ENCODE results near the gene HEPN1.

GRCh38 chr11:124938970-124939369 lies 19.9 kb downstream of the HEPN1 start:
- TF ChIP-seq CTCF (IDR thresholded peaks at IDR 0.05) (no peak), POLR2A (IDR thresholded peaks at IDR 0.05) (no peak)
